ENCODE data around the gene HCN3. TPM values are rescaled to one million over a fixed set of nuclear protein-coding genes. Genes with fewer than 3 reads are reported as not detected.

The HCN3 gene
- total and polyA plus RNA-seq, 2 donors (not counting 1 experiment from before 2014, with no cell fraction given): 6.2 to 9.2 TPM

DNA sequence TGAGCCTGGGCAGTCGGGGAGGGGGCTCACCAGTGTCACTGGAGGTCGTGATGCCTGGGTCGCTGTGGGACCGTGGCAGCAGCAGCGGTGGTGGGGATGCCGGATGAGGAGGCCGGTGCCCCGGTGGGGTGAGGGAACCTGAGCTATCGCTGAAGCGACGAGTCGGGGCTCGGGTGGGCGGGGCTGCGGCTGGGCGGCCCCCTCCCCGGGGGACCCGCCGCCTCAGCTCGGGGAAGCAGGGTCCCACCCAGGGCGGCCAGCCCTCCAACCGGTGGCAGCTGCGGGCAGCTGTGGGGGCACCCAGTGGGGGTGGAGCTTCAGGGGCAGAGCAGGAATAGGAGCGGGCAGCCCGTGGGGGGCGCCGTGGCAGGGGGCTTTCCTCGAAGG lies 27.0 kb upstream of the HCN3 start:
- DNase-seq: no peak
- ChIA-PET CTCF (interaction anchor here (0.6 to 5.8 kb wide), 40 partner anchors 9 to 1079 kb away, joined by 3 to 128 read pairs (median 6); partner anchors contain the start of genes ASH1L, CLK2, FDPS and MTX1), POLR2A (interaction anchor here (0.6 to 1.5 kb wide), 5 partner anchors 9 to 398 kb away, joined by 3 to 5 read pairs (median 4); partner anchors contain the start of gene THBS3)
- Histone ChIP-seq H3K27ac (ENCODE audit: low read length in 2 of 2) (peak overlapping the region; percentile 8 to 52), H3K4me1 (ENCODE audit: control insufficient read depth in 2 of 2, insufficient read depth in 2 of 2, low read length in 2 of 2) (peaks cover 14 to 24% of the 10 kb centered on the region in 2 donors), H3K9ac (ENCODE audit: low read length) (peak overlapping the region; percentile 72), H3K27me3 (replicated peaks in 1 of 4; ENCODE audit: control extremely low read depth in 1 of 4, control insufficient read depth in 3 of 4, insufficient read depth in 4 of 4, low read length in 3 of 4) (no peaks in the 10 kb centered on the region), H2AFZ (ENCODE audit: insufficient read depth, low read depth, low read length, poor library complexity, severe bottlenecking) (peak overlapping the region; percentile 97), H3K36me3 (replicated peaks in 1 of 2; ENCODE audit: control extremely low read depth in 1 of 2, control insufficient read depth in 1 of 2, extremely low read depth in 1 of 2, insufficient read depth in 2 of 2, low read length in 1 of 2) (no peaks in the 10 kb centered on the region), H3K4me2 (replicated peaks; ENCODE audit: low read depth, low read length, poor library complexity, severe bottlenecking) (peak overlapping the region; percentile 99), H3K4me3 (ENCODE audit: control extremely low read depth in 1 of 5, extremely low read depth in 1 of 5, insufficient read depth in 1 of 5, low read depth in 2 of 5, low read length in 4 of 5) (peak overlapping the region in 4 of 5 experiments; percentile 47 to 69 (median 60)), H4K20me1 (ENCODE audit: control insufficient read depth, insufficient read depth, low read length, poor library complexity, severe bottlenecking) (no peaks in the 10 kb centered on the region), H3K9me3 (ENCODE audit: control extremely low read depth in 1 of 3, control insufficient read depth in 2 of 3, insufficient read depth in 1 of 3, low read length in 2 of 3) (peaks cover 0 to 3% (median 0%) of the 10 kb centered on the region in 3 donors), H3K79me2 (ENCODE audit: control insufficient read depth, insufficient read depth, low read length) (no peaks in the 10 kb centered on the region)
- TF ChIP-seq, protein P1, sequence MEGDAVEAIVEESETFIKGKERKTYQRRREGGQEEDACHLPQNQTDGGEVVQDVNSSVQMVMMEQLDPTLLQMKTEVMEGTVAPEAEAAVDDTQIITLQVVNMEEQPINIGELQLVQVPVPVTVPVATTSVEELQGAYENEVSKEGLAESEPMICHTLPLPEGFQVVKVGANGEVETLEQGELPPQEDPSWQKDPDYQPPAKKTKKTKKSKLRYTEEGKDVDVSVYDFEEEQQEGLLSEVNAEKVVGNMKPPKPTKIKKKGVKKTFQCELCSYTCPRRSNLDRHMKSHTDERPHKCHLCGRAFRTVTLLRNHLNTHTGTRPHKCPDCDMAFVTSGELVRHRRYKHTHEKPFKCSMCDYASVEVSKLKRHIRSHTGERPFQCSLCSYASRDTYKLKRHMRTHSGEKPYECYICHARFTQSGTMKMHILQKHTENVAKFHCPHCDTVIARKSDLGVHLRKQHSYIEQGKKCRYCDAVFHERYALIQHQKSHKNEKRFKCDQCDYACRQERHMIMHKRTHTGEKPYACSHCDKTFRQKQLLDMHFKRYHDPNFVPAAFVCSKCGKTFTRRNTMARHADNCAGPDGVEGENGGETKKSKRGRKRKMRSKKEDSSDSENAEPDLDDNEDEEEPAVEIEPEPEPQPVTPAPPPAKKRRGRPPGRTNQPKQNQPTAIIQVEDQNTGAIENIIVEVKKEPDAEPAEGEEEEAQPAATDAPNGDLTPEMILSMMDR (IDR thresholded peaks at IDR 0.05): no peak
- TF ChIP-seq EZH2 (IDR thresholded peaks at IDR 0.05; ENCODE audit: borderline replicate concordance, insufficient read depth, low read depth, low read length, poor library complexity, severe bottlenecking): no peak
- WGBS (ENCODE audit: insufficient coverage): 3% methylated on average over 25 of the region's 28 CpGs
- peak; percentile 9 for ATAC-seq (ENCODE audit: low read depth)
- intact Hi-C loops (cut with micrococcal nuclease): loop anchor here (1.0 to 2.0 kb wide), 5 partner anchors 27 to 342 kb away; partner anchors contain the start of genes FDPS and HCN3
- H3K27me3 Mint-ChIP-seq: no peaks in the 10 kb centered on the region
- peak overlapping the region; percentile 80 for H3K4me3 Mint-ChIP-seq
- H3K4me1 Mint-ChIP-seq: peaks cover 26% of the 10 kb centered on the region
- H3K9me3 Mint-ChIP-seq (ENCODE audit: insufficient read depth): no peaks in the 10 kb centered on the region
- H3K27ac Mint-ChIP-seq: peak overlapping the region; percentile 50
